Mesothelial cell of epicardium (in vitro differentiated cells): Measurements from ENCODE around the gene SMIM20. TPM values are rescaled to one million over a fixed set of nuclear protein-coding genes. Genes with fewer than 3 reads are reported as not detected.
A peak's percentile ranks its signal among the peaks of the same experiment; 100 is the strongest.

Experiments
- DNase-seq, 2 experiments: peaks; one replicate each; pipeline ENCODE4 v3.0.0; 2021; ENCODE audit warnings: low spot score in 2 of 2; ENCODE audit not compliant: unreplicated experiment in 2 of 2
- H3K27ac Mint-ChIP-seq: 2 replicates; pipeline ENCODE4 v1.8.0; 2021; ENCODE audit warnings: mixed read lengths
- H3K27me3 Mint-ChIP-seq: 2 replicates; pipeline ENCODE4 v1.8.0; 2021; ENCODE audit warnings: low read depth, mixed read lengths
- H3K36me3 Mint-ChIP-seq: 2 replicates; pipeline ENCODE4 v1.8.0; 2021; ENCODE audit warnings: mixed read lengths
- H3K4me1 Mint-ChIP-seq: 2 replicates; pipeline ENCODE4 v1.8.0; 2021; ENCODE audit warnings: mixed read lengths
- H3K4me3 Mint-ChIP-seq: 2 replicates; pipeline ENCODE4 v1.8.0; 2021; ENCODE audit warnings: mild to moderate bottlenecking, moderate library complexity, mixed read lengths
- H3K9me3 Mint-ChIP-seq: 2 replicates; pipeline ENCODE4 v1.8.0; 2021; ENCODE audit warnings: mixed read lengths
- CTCF ChIP-seq: fragments of 200-600 bp; sonication (generic); IDR thresholded peaks from one replicate; pipeline ENCODE4 v1.5.0; 2021; ENCODE audit warnings: antibody characterized with exemption; ENCODE audit not compliant: unreplicated experiment
- total RNA-seq: library from RNA; stranded (reverse); gene quantifications from 3 replicates; pipeline ENCODE4 v1.2.1, GENCODE V29; 2021

SMIM20 gene
- total RNA-seq, 1 donor from 2014 or later, result 30.0 TPM

- DNase-seq, result no peak
- Mint-ChIP-seq H3K4me3 (no peak overlapping the region), H3K36me3 (no peaks in the 10 kb centered on the region), H3K9me3 (peaks cover 3% of the 10 kb centered on the region), H3K27me3 (no peaks in the 10 kb centered on the region), H3K27ac (no peak overlapping the region), H3K4me1 (peaks cover 13% of the 10 kb centered on the region)
- no peak for TF ChIP-seq CTCF
Measured at GRCh38 chr4:25879587-25879986, 34.4 kb upstream of the SMIM20 start.

GRCh38 chr4:25879991-25880651 lies 33.9 kb upstream of the SMIM20 start:
- TF ChIP-seq CTCF, result no peak
- DNase-seq, result no peak
- peaks cover 13% of the 10 kb centered on the region for H3K4me1 Mint-ChIP-seq
- no peaks in the 10 kb centered on the region for H3K27me3 Mint-ChIP-seq
- peak overlapping the region; percentile 48 for H3K27ac Mint-ChIP-seq
- H3K36me3 Mint-ChIP-seq, result no peaks in the 10 kb centered on the region
- no peak overlapping the region for H3K4me3 Mint-ChIP-seq
- peaks cover 3% of the 10 kb centered on the region for H3K9me3 Mint-ChIP-seq

GRCh38 chr4:25881193-25881592 lies 32.8 kb upstream of the SMIM20 start:
- Mint-ChIP-seq H3K27me3 (no peaks in the 10 kb centered on the region), H3K4me3 (no peak overlapping the region), H3K27ac (no peak overlapping the region), H3K4me1 (peaks cover 13% of the 10 kb centered on the region), H3K36me3 (no peaks in the 10 kb centered on the region), H3K9me3 (peaks cover 3% of the 10 kb centered on the region)
- DNase-seq, result no peak
- no peak for TF ChIP-seq CTCF

GRCh38 chr4:25882226-25882625 lies 31.8 kb upstream of the SMIM20 start:
- DNase-seq, result no peak
- no peak for TF ChIP-seq CTCF
- H3K9me3 Mint-ChIP-seq, result peaks cover 3% of the 10 kb centered on the region
- H3K27ac Mint-ChIP-seq, result no peak overlapping the region
- no peaks in the 10 kb centered on the region for H3K27me3 Mint-ChIP-seq
- peaks cover 13% of the 10 kb centered on the region for H3K4me1 Mint-ChIP-seq
- H3K36me3 Mint-ChIP-seq, result no peaks in the 10 kb centered on the region
- H3K4me3 Mint-ChIP-seq, result no peak overlapping the region

GRCh38 chr4:25883565-25883964 lies 30.5 kb upstream of the SMIM20 start:
- no peak overlapping the region for H3K27ac Mint-ChIP-seq
- peaks cover 3% of the 10 kb centered on the region for H3K9me3 Mint-ChIP-seq
- H3K4me3 Mint-ChIP-seq, result no peak overlapping the region
- no peak for TF ChIP-seq CTCF
- DNase-seq, result no peak
- peaks cover 13% of the 10 kb centered on the region for H3K4me1 Mint-ChIP-seq
- no peaks in the 10 kb centered on the region for H3K27me3 Mint-ChIP-seq
- no peaks in the 10 kb centered on the region for H3K36me3 Mint-ChIP-seq
